ENCODE measurements around the gene COL19A1.
"Not testable (repeated sequence)": the region's sequence is repeated elsewhere in the genome, so short reads cannot be mapped to it uniquely, and the experiment has no call there.

COL19A1 gene

DNA sequence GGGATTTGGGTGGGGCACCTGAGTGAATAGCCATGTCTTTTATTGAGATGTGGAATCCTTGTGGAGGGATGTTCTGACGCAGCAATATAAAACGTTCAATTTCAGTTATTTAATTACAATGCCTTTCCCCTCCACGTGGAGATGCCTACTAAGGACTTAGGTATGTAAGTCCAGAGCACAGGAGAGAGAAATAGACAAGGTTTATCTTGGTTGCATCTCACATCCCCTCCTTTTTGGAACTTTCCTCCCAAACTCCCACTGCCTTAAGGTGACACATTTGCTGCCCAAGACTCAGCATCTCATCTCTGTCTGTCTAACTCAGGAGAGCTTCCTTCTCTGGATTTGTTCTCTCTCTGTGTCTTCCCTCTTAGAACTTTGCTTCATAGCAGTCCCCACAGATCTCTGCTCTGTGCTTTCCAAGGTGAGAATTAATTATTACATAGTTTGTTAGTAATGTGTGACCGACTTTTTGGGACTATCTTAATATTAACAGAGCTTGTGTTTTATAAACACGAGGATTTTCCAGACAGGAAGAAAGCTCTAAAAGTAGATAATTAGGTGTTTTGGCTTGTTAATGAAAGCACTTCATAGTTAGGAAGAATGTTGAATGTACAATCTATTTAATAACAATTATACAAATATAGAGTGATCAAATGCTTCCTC is 52.6 kb downstream of the COL19A1 start:
- H3K79me2 ChIP-seq (ENCODE audit: insufficient read depth, low read length), result no peaks in the 10 kb centered on the region
- no peak overlapping the region for H3K9ac ChIP-seq (ENCODE audit: low read depth, low read length, poor library complexity, severe bottlenecking)
- TF ChIP-seq, protein P1, sequence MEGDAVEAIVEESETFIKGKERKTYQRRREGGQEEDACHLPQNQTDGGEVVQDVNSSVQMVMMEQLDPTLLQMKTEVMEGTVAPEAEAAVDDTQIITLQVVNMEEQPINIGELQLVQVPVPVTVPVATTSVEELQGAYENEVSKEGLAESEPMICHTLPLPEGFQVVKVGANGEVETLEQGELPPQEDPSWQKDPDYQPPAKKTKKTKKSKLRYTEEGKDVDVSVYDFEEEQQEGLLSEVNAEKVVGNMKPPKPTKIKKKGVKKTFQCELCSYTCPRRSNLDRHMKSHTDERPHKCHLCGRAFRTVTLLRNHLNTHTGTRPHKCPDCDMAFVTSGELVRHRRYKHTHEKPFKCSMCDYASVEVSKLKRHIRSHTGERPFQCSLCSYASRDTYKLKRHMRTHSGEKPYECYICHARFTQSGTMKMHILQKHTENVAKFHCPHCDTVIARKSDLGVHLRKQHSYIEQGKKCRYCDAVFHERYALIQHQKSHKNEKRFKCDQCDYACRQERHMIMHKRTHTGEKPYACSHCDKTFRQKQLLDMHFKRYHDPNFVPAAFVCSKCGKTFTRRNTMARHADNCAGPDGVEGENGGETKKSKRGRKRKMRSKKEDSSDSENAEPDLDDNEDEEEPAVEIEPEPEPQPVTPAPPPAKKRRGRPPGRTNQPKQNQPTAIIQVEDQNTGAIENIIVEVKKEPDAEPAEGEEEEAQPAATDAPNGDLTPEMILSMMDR (conservative IDR thresholded peaks at IDR 0.05; ENCODE audit: low read length), result no peak
- TF ChIP-seq EZH2phosphoT487 (IDR thresholded peaks at IDR 0.05; ENCODE audit: borderline replicate concordance), result no peak
- no peaks in the 10 kb centered on the region for H3K9me3 ChIP-seq (ENCODE audit: insufficient read depth, low read depth, low read length)
- no peaks in the 10 kb centered on the region for H3K9me2 ChIP-seq (replicated peaks; ENCODE audit: low read depth, low read length)
- H2AFZ ChIP-seq (ENCODE audit: low read length), result no peak overlapping the region
- no peaks in the 10 kb centered on the region for H3K27me3 ChIP-seq (ENCODE audit: insufficient read depth, low read length, poor library complexity, severe bottlenecking)
- no peak overlapping the region for H3K4me2 ChIP-seq (ENCODE audit: low read depth, low read length, poor library complexity, severe bottlenecking)
- H3K4me1 ChIP-seq (ENCODE audit: insufficient read depth, low read length, poor library complexity, severe bottlenecking), result no peaks in the 10 kb centered on the region
- H3K4me3 ChIP-seq (ENCODE audit: low read length, poor library complexity, severe bottlenecking), result no peak overlapping the region
- H4K20me1 ChIP-seq (ENCODE audit: insufficient read depth, low read length, poor library complexity, severe bottlenecking), result no peaks in the 10 kb centered on the region
- H3F3A ChIP-seq (ENCODE audit: low read depth), result no peaks in the 10 kb centered on the region
- no peaks in the 10 kb centered on the region for H3K36me3 ChIP-seq (ENCODE audit: insufficient read depth, low read length)

DNA sequence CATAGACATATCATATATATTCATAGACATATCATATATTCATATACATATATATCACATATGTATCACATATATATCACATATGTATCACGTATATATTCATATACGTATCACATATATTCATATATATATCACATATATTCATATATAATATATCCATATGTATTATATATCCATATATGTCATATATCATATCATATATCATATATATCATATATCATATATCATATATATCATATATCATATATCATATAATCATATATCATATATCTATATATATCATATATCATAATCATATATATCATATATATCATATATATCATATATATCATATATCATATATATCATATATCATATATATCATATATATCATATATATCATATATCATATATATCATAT is 54.7 kb downstream of the COL19A1 start:
- not testable (repeated sequence) for H3K9ac ChIP-seq (ENCODE audit: low read depth, low read length, poor library complexity, severe bottlenecking); H3K4me1 ChIP-seq (ENCODE audit: insufficient read depth, low read length, poor library complexity, severe bottlenecking); H3F3A ChIP-seq (ENCODE audit: low read depth); H3K9me3 ChIP-seq (ENCODE audit: insufficient read depth, low read depth, low read length); H3K27me3 ChIP-seq (ENCODE audit: insufficient read depth, low read length, poor library complexity, severe bottlenecking); H3K4me2 ChIP-seq (ENCODE audit: low read depth, low read length, poor library complexity, severe bottlenecking); H3K79me2 ChIP-seq (ENCODE audit: insufficient read depth, low read length); H4K20me1 ChIP-seq (ENCODE audit: insufficient read depth, low read length, poor library complexity, severe bottlenecking); H3K4me3 ChIP-seq (ENCODE audit: low read length, poor library complexity, severe bottlenecking); H3K36me3 ChIP-seq (ENCODE audit: insufficient read depth, low read length); H3K9me2 ChIP-seq (replicated peaks; ENCODE audit: low read depth, low read length); H2AFZ ChIP-seq (ENCODE audit: low read length)

DNA sequence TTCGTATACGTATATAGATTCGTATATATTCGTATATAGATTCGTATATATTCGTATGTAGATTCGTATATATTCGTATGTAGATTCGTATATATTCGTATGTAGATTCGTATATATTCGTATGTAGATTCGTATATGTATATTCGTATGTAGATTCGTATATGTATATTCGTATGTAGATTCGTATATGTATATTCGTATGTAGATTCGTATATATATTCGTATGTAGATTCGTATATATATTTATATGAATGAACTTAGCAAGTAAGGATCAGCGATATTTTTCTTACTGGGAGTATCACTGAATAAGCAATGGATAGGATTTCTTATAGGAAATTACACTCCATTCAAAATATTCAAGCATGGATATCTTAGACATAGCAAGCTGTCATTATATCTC is 55.3 kb downstream of the COL19A1 start:
- not testable (repeated sequence) for H3K4me2 ChIP-seq (ENCODE audit: low read depth, low read length, poor library complexity, severe bottlenecking); H3K9me2 ChIP-seq (replicated peaks; ENCODE audit: low read depth, low read length); H3K9me3 ChIP-seq (ENCODE audit: insufficient read depth, low read depth, low read length); H3F3A ChIP-seq (ENCODE audit: low read depth); H3K4me1 ChIP-seq (ENCODE audit: insufficient read depth, low read length, poor library complexity, severe bottlenecking); H2AFZ ChIP-seq (ENCODE audit: low read length); H3K4me3 ChIP-seq (ENCODE audit: low read length, poor library complexity, severe bottlenecking); H4K20me1 ChIP-seq (ENCODE audit: insufficient read depth, low read length, poor library complexity, severe bottlenecking); H3K36me3 ChIP-seq (ENCODE audit: insufficient read depth, low read length); H3K79me2 ChIP-seq (ENCODE audit: insufficient read depth, low read length); H3K9ac ChIP-seq (ENCODE audit: low read depth, low read length, poor library complexity, severe bottlenecking); H3K27me3 ChIP-seq (ENCODE audit: insufficient read depth, low read length, poor library complexity, severe bottlenecking)

DNA sequence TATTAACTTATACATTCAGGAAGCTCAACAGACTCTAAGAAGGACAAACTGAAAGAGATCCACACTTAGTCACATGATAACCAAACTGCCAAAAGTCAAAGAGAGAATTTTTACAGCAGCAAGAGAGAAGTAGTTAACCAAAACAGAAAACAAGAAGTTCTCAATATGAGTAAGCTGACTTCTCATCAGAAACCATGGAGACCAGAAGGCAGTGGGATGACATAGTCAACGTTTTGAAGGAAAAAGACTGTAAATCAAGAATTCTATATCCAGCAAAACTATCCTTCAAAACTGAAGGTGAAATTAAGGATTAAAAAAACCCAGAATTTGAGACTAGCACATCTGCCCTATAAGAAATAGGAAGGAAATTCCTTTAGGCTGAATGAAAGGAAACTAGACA is 60.4 kb downstream of the COL19A1 start:
- H3K4me1 ChIP-seq (ENCODE audit: insufficient read depth, low read length, poor library complexity, severe bottlenecking), result no peaks in the 10 kb centered on the region
- no peaks in the 10 kb centered on the region for H3K36me3 ChIP-seq (ENCODE audit: insufficient read depth, low read length)
- no peaks in the 10 kb centered on the region for H4K20me1 ChIP-seq (ENCODE audit: insufficient read depth, low read length, poor library complexity, severe bottlenecking)
- H3K9me2 ChIP-seq (replicated peaks; ENCODE audit: low read depth, low read length), result no peaks in the 10 kb centered on the region
- H2AFZ ChIP-seq (ENCODE audit: low read length), result no peak overlapping the region
- no peaks in the 10 kb centered on the region for H3K9me3 ChIP-seq (ENCODE audit: insufficient read depth, low read depth, low read length)
- no peak overlapping the region for H3K4me3 ChIP-seq (ENCODE audit: low read length, poor library complexity, severe bottlenecking)
- H3K4me2 ChIP-seq (ENCODE audit: low read depth, low read length, poor library complexity, severe bottlenecking), result no peak overlapping the region
- H3F3A ChIP-seq (ENCODE audit: low read depth), result no peaks in the 10 kb centered on the region
- no peak overlapping the region for H3K9ac ChIP-seq (ENCODE audit: low read depth, low read length, poor library complexity, severe bottlenecking)
- no peaks in the 10 kb centered on the region for H3K79me2 ChIP-seq (ENCODE audit: insufficient read depth, low read length)
- TF ChIP-seq, protein P1 (conservative IDR thresholded peaks at IDR 0.05; ENCODE audit: low read length), result no peak
- TF ChIP-seq EZH2phosphoT487 (IDR thresholded peaks at IDR 0.05; ENCODE audit: borderline replicate concordance), result no peak
- H3K27me3 ChIP-seq (ENCODE audit: insufficient read depth, low read length, poor library complexity, severe bottlenecking), result no peaks in the 10 kb centered on the region

Measured in Loucy (cell line).